A549 (cell line): ENCODE measurements around the gene POPDC2. TPM values are rescaled to one million over a fixed set of nuclear protein-coding genes. Genes with fewer than 3 reads are reported as not detected.

Experiments used
- ATAC-seq, 2 experiments: fragments of 200-7000 bp in 1 of 2; fragments of >200 bp in 1 of 2; cut with Nextera tagmentation in 1 of 2; cut with Tn5 transposase in 1 of 2; 3 replicates each; pipeline versions ENCODE4 v1.8.0 to v1.9.1; 2018 to 2020; ENCODE audit warnings: mild to moderate bottlenecking in 1 of 2, moderate library complexity in 1 of 2
- CTCF ChIA-PET: fragments of 300-600 bp; sonication (Branson Sonifier 250); formaldehyde crosslinking; extraction: SDS; loops from one replicate; lab custom pipeline; 2021; ENCODE audit warnings: antibody characterized with exemption, inconsistent platforms; lab: Yijun Ruan, JAX
- POLR2A ChIA-PET: fragments of 350-600 bp; formaldehyde crosslinking; extraction: SDS; loops from one replicate; lab custom pipeline; 2021; ENCODE audit warnings: antibody characterized with exemption, inconsistent platforms; lab: Yijun Ruan, JAX
- DNase-seq, 2 experiments: peaks; one replicate each; pipeline versions ENCODE4 v3.0.0 to v3.0.0-alpha.2; 2011 to 2016; ENCODE audit warnings: low read depth in 1 of 2, low spot score in 1 of 2
- FAIRE-seq: peaks from 2 replicates; lab custom pipeline; 2011; peaks lifted over from hg19 to GRCh38; lab: Jason Lieb, UNC
- H3K27ac ChIP-seq, 2 experiments: fragments of >200 bp; sonication (Bioruptor Twin); formaldehyde crosslinking; 3 replicates each; pipeline ENCODE4 v1.5.1; 2016 to 2017
- H3K4me1 ChIP-seq: fragments of >200 bp; sonication (Bioruptor Twin); formaldehyde crosslinking; 3 replicates; pipeline ENCODE4 v1.6.1; 2016
- H3K4me2 ChIP-seq: fragments of >200 bp; sonication (Bioruptor Twin); formaldehyde crosslinking; 3 replicates; pipeline ENCODE4 v1.6.1; 2016
- H3K4me3 ChIP-seq: fragments of >200 bp; sonication (Bioruptor Twin); formaldehyde crosslinking; 3 replicates; pipeline ENCODE4 v1.5.1; 2016
- H3K9me3 ChIP-seq: fragments of >200 bp; sonication (Bioruptor Twin); formaldehyde crosslinking; 3 replicates; pipeline ENCODE4 v1.6.1; 2016
- BCL3 ChIP-seq: fragments of >200 bp; sonication (Bioruptor Twin); formaldehyde crosslinking; IDR thresholded peaks from 3 replicates; pipeline ENCODE4 v1.6.1; 2016
- CBX2 ChIP-seq: fragments of 200-600 bp; sonication (generic); IDR thresholded peaks from 2 replicates; pipeline ENCODE4 v1.6.1; 2016; ENCODE audit warnings: low read depth, mild to moderate bottlenecking, borderline replicate concordance
- CHD2 ChIP-seq: fragments of 150-350 bp; IDR thresholded peaks from 2 replicates; pipeline ENCODE4 v1.6.1; 2014; ENCODE audit warnings: low read length; ENCODE audit not compliant: partially characterized antibody
- EHMT2 ChIP-seq: fragments of 200-600 bp; sonication (generic); IDR thresholded peaks from 2 replicates; pipeline ENCODE4 v1.6.1; 2016; ENCODE audit warnings: antibody characterized with exemption, low read depth, mild to moderate bottlenecking, moderate library complexity
- ELK1 ChIP-seq: fragments of 150-350 bp; IDR thresholded peaks from 2 replicates; pipeline ENCODE4 v1.6.1; 2014; ENCODE audit warnings: low read depth, mild to moderate bottlenecking, low read length
- FOSL2 ChIP-seq, 2 experiments: fragments of 450-650 bp in 1 of 2; fragments of >200 bp in 1 of 2; sonication (Bioruptor Twin) in 1 of 2; formaldehyde crosslinking; IDR thresholded peaks; 2 replicates each; pipeline versions ENCODE4 v1.5.0 to v1.6.1; 2016 to 2020; ENCODE audit warnings: mild to moderate bottlenecking in 1 of 2, moderate library complexity in 1 of 2
- FOXS1 ChIP-seq: fragments of 250-450 bp; sonication (Bioruptor Pico); IDR thresholded peaks from 2 replicates; pipeline ENCODE4 v1.5.0; 2020; ENCODE audit warnings: mild to moderate bottlenecking, moderate library complexity
- HES2 ChIP-seq: fragments of >200 bp; sonication (Bioruptor Twin); formaldehyde crosslinking; IDR thresholded peaks from 2 replicates; pipeline ENCODE4 v1.6.1; 2016
- HEYL ChIP-seq: fragments of 250-450 bp; sonication (Bioruptor Pico); IDR thresholded peaks from 2 replicates; pipeline ENCODE4 v1.8.0; 2021; ENCODE audit warnings: mild to moderate bottlenecking, moderate library complexity
- HOXB5 ChIP-seq: fragments of 250-450 bp; sonication (Bioruptor Pico); IDR thresholded peaks from 2 replicates; pipeline ENCODE4 v1.5.0; 2020; ENCODE audit warnings: mild to moderate bottlenecking, moderate library complexity
- JUN ChIP-seq, 2 experiments: fragments of >200 bp; sonication (Bioruptor Twin); formaldehyde crosslinking; IDR thresholded peaks; 2 replicates in 1 of 2; 3 replicates in 1 of 2; pipeline ENCODE4 v1.6.1; 2016 to 2017
- KDM5A ChIP-seq: fragments of 200-600 bp; sonication (generic); IDR thresholded peaks from 2 replicates; pipeline ENCODE4 v1.6.1; 2016; ENCODE audit warnings: antibody characterized with exemption, mild to moderate bottlenecking
- MAFK ChIP-seq: fragments of 450-650 bp; IDR thresholded peaks from 2 replicates; pipeline ENCODE4 v1.6.1; 2014; ENCODE audit not compliant: partially characterized antibody
- MAZ ChIP-seq: fragments of 150-350 bp; IDR thresholded peaks from 2 replicates; pipeline ENCODE4 v1.6.1; 2014; ENCODE audit warnings: antibody characterized with exemption, low read depth, low read length, borderline replicate concordance
- NPAS2 ChIP-seq: fragments of 250-450 bp; sonication (Bioruptor Pico); IDR thresholded peaks from 2 replicates; pipeline ENCODE4 v1.8.0; 2022; ENCODE audit warnings: mild to moderate bottlenecking, moderate library complexity, borderline replicate concordance
- PHF8 ChIP-seq: fragments of 200-600 bp; sonication (generic); IDR thresholded peaks from 2 replicates; pipeline ENCODE4 v1.6.1; 2016; ENCODE audit warnings: low read depth, mild to moderate bottlenecking, antibody characterized with exemption, moderate library complexity, borderline replicate concordance
- RARB ChIP-seq: fragments of 250-450 bp; sonication (Bioruptor Pico); IDR thresholded peaks from 2 replicates; pipeline ENCODE4 v1.8.0; 2021; ENCODE audit warnings: mild to moderate bottlenecking, moderate library complexity
- REST ChIP-seq: fragments of 200-600 bp; sonication (generic); IDR thresholded peaks from 2 replicates; pipeline ENCODE4 v1.6.1; 2016; ENCODE audit warnings: antibody characterized with exemption, mild to moderate bottlenecking, moderate library complexity
- RFX5 ChIP-seq: fragments of 450-650 bp; IDR thresholded peaks from 2 replicates; pipeline ENCODE4 v1.7.1; 2014; ENCODE audit warnings: antibody characterized with exemption, mild to moderate bottlenecking, moderate library complexity
- SMC3 ChIP-seq: fragments of >200 bp; sonication (Bioruptor Twin); formaldehyde crosslinking; IDR thresholded peaks from 3 replicates; pipeline ENCODE4 v1.6.1; 2018; ENCODE audit warnings: inconsistent platforms
- USF2 ChIP-seq: fragments of 450-650 bp; IDR thresholded peaks from 2 replicates; pipeline ENCODE4 v1.6.1; 2014; ENCODE audit warnings: antibody characterized with exemption
- WGBS: methylation state at CpG from one replicate; pipeline ENCODE4 v1.1.6; 2017; ENCODE audit errors: missing lambda C conversion rate; 5-methylcytosine and 5-hydroxymethylcytosine counted together
- polyA plus RNA-seq, 4 experiments: library from polyadenylated mRNA; depleted of rRNA in 3 of 4; stranded (reverse); fragments of >200 nt; fragmentation: RNase III in 1 of 4; extraction: RNeasy Plus Mini Kit Qiagen cat#74134 plus additional on column Dnase treatment in 1 of 4; gene quantifications; 2 replicates in 3 of 4; 3 replicates in 1 of 4; pipeline ENCODE4 v1.2.3, GENCODE V29; 2011 to 2017

Gene POPDC2
- polyA plus RNA-seq, 2 of the 4 experiments (the other 2 are of a cell fraction), result 0.17 to 0.62 TPM

- H3K4me3 ChIP-seq, result no peak overlapping the region
- DNase-seq (no peak), FAIRE-seq (no peak), ATAC-seq (no peak)
- peaks cover 14% of the 10 kb centered on the region for H3K4me1 ChIP-seq
- CTCF ChIA-PET, result interaction anchor here (0.8 to 1.7 kb wide), 3 partner anchors 11 to 24 kb away, joined by 4 to 5 read pairs (median 4); no protein-coding TSS in a partner anchor
- WGBS, result 67% methylated on average over 12 of the region's 12 CpGs
- POLR2A ChIA-PET, result no interaction called here
- H3K4me2 ChIP-seq, result no peak overlapping the region
- no peak overlapping the region for H3K27ac ChIP-seq
- no peak for TF ChIP-seq REST
- no peak for TF ChIP-seq CBX2
- no peak for TF ChIP-seq NPAS2
- TF ChIP-seq RFX5, result no peak
- TF ChIP-seq ELK1, result no peak
- TF ChIP-seq FOSL2 (IDR thresholded peaks at IDR 0.05), result no peak
- no peak for TF ChIP-seq FOSL2 (CRISPR knock-in tag; IDR thresholded peaks at IDR 0.05)
- TF ChIP-seq KDM5A, result no peak
- no peaks in the 10 kb centered on the region for H3K9me3 ChIP-seq
Measured at GRCh38 chr3:119647843-119648575, 12.4 kb downstream of the POPDC2 start.

GRCh38 chr3:119647171-119647570 lies 13.2 kb downstream of the POPDC2 start:
- ATAC-seq, result no peak

GRCh38 chr3:119645813-119646212 lies 14.6 kb downstream of the POPDC2 start:
- no peaks in the 10 kb centered on the region for H3K9me3 ChIP-seq
- DNase-seq (no peak), FAIRE-seq (no peak), ATAC-seq (no peak)
- H3K27ac ChIP-seq, result no peak overlapping the region
- WGBS, result 86% methylated on average over 1 of the region's 1 CpG
- TF ChIP-seq RARB (CRISPR knock-in tag), result no peak
- no peak for TF ChIP-seq HOXB5 (CRISPR knock-in tag)
- no peak for TF ChIP-seq USF2
- no peak for TF ChIP-seq RFX5
- no peak for TF ChIP-seq BCL3
- TF ChIP-seq HEYL (CRISPR knock-in tag), result no peak
- no peak for TF ChIP-seq CBX2
- H3K4me3 ChIP-seq, result no peak overlapping the region
- POLR2A ChIA-PET, result no interaction called here
- H3K4me1 ChIP-seq, result peaks cover 22% of the 10 kb centered on the region
- no peak overlapping the region for H3K4me2 ChIP-seq
- CTCF ChIA-PET, result interaction anchor here (0.8 kb wide), 1 partner anchor 86 kb away, joined by 3 read pairs; the partner anchor contains the start of gene CD80

More at GRCh38 chr3:119647171-119647570, 13.2 kb downstream of the POPDC2 start:
- no peak for TF ChIP-seq MAFK
- no peak for TF ChIP-seq FOXS1 (CRISPR knock-in tag)
- TF ChIP-seq SMC3, result no peak
- no peak for TF ChIP-seq PHF8
- no peak for TF ChIP-seq CHD2
- TF ChIP-seq MAZ, result no peak
- no peak for TF ChIP-seq EHMT2
- TF ChIP-seq HES2, result no peak
- TF ChIP-seq JUN (IDR thresholded peaks at IDR 0.05), result no peak
- ChIA-PET POLR2A (no interaction called here), CTCF (interaction anchor here (0.7 to 1.7 kb wide), 2 partner anchors 11 to 29 kb away, joined by 3 to 5 read pairs; no protein-coding TSS in a partner anchor)
- H3K9me3 ChIP-seq, result no peaks in the 10 kb centered on the region
- H3K27ac ChIP-seq, result no peak overlapping the region
- H3K4me2 ChIP-seq, result no peak overlapping the region
- FAIRE-seq, result no peak
- 95% methylated on average over 2 of the region's 2 CpGs for WGBS
- DNase-seq, result no peak
- H3K4me1 ChIP-seq, result peaks cover 22% of the 10 kb centered on the region
- H3K4me3 ChIP-seq, result no peak overlapping the region
